K562 (cell line): ENCODE data around the gene CBLC. TPM values are rescaled to one million over a fixed set of nuclear protein-coding genes. Genes with fewer than 3 reads are reported as not detected.

Source experiments
- ARID3A ChIP-seq: IDR thresholded peaks from 2 replicates; pipeline ENCODE4 v1.6.1; 2012; ENCODE audit warnings: low read depth, low read length, improper control_type of control experiment, borderline replicate concordance
- BRCA1 ChIP-seq, 2 experiments: fragments of 450-650 bp in 1 of 2; sonication (generic) in 1 of 2; formaldehyde crosslinking in 1 of 2; IDR thresholded peaks; 2 replicates each; pipeline versions ENCODE4 v1.5.0 to v1.6.1; 2017 to 2020; ENCODE audit warnings: mild to moderate bottlenecking in 1 of 2, missing genetic modification reagents in 1 of 2
- EHMT2 ChIP-seq: fragments of 450-650 bp; IDR thresholded peaks from 2 replicates; pipeline ENCODE4 v1.6.1; 2018; ENCODE audit warnings: antibody characterized with exemption
- EWSR1 ChIP-seq: fragments of 450-650 bp; IDR thresholded peaks from 2 replicates; pipeline ENCODE4 v1.6.1; 2018; ENCODE audit warnings: borderline replicate concordance, mild to moderate bottlenecking, low read depth, moderate library complexity; ENCODE audit not compliant: partially characterized antibody
- HCFC1 ChIP-seq: IDR thresholded peaks from 2 replicates; pipeline ENCODE4 v1.6.1; 2012; ENCODE audit warnings: low read depth, low read length, improper control_type of control experiment
- HEY1 ChIP-seq: fragments of 250-450 bp; sonication (Bioruptor Pico); IDR thresholded peaks from 2 replicates; pipeline ENCODE4 v1.5.0; 2020; ENCODE audit warnings: mild to moderate bottlenecking, moderate library complexity, borderline replicate concordance
- HLTF ChIP-seq: fragments of 450-650 bp; IDR thresholded peaks from 2 replicates; pipeline ENCODE4 v1.6.1; 2016
- KDM1A ChIP-seq, 2 experiments: fragments of 450-650 bp; IDR thresholded peaks; 2 replicates each; pipeline ENCODE4 v1.6.1; 2016; ENCODE audit warnings: mild to moderate bottlenecking in 2 of 2
- MNT ChIP-seq, 2 experiments: fragments of 450-650 bp; conservative IDR thresholded peaks; 2 replicates each; pipeline ENCODE4 v1.6.1; 2017; ENCODE audit warnings: mild to moderate bottlenecking in 2 of 2, moderate library complexity in 2 of 2
- NR2C1 ChIP-seq, 2 experiments: fragments of 450-650 bp; IDR thresholded peaks; 2 replicates each; pipeline ENCODE4 v1.6.1; 2017; ENCODE audit warnings: mild to moderate bottlenecking in 2 of 2, antibody characterized with exemption in 1 of 2, inconsistent platforms in 1 of 2, missing compliant biosample characterization in 1 of 2, missing genetic modification characterization in 1 of 2
- POLR2A ChIP-seq: fragments of 450-650 bp; conservative IDR thresholded peaks from 2 replicates; pipeline ENCODE4 v1.6.1; 2016
- PRMT5 ChIP-seq: sonication (generic); formaldehyde crosslinking; IDR thresholded peaks from 2 replicates; pipeline ENCODE4 v1.5.0; 2020; ENCODE audit warnings: missing genetic modification reagents
- SIX5 ChIP-seq, 2 experiments: IDR thresholded peaks; 2 replicates each; pipeline ENCODE4 v1.6.1; 2011; ENCODE audit warnings: low read length in 2 of 2, borderline replicate concordance in 1 of 2, low read depth in 1 of 2, mild to moderate bottlenecking in 1 of 2, moderate library complexity in 1 of 2; ENCODE audit not compliant: insufficient read depth in 1 of 2
- SMARCB1 ChIP-seq: IDR thresholded peaks from 2 replicates; pipeline ENCODE4 v1.6.1; 2011; ENCODE audit warnings: improper control_type of control experiment, low read depth; ENCODE audit not compliant: insufficient read length
- TAF9B ChIP-seq: fragments of 450-650 bp; IDR thresholded peaks from 2 replicates; pipeline ENCODE4 v1.6.1; 2018; ENCODE audit warnings: mild to moderate bottlenecking; ENCODE audit not compliant: partially characterized antibody
- THAP12 ChIP-seq: fragments of 250-450 bp; sonication (Bioruptor Pico); IDR thresholded peaks from 2 replicates; pipeline ENCODE4 v1.9.0; 2021; ENCODE audit warnings: mild to moderate bottlenecking, inconsistent platforms
- U2AF1 ChIP-seq: fragments of 200-400 bp; formaldehyde crosslinking; optimal IDR thresholded peaks from 2 replicates; pipeline ENCODE3; 2017; ENCODE audit warnings: mild to moderate bottlenecking, low read depth, low read length, moderate library complexity
- ZNF41 ChIP-seq: fragments of 250-450 bp; sonication (Bioruptor Pico); conservative IDR thresholded peaks from 2 replicates; pipeline ENCODE4 v1.4.0; 2020; ENCODE audit warnings: mild to moderate bottlenecking
- ZNF639 ChIP-seq, 2 experiments: fragments of 200-800 bp in 1 of 2; sonication (Bioruptor generic) in 1 of 2; sonication (generic) in 1 of 2; formaldehyde crosslinking in 1 of 2; IDR thresholded peaks in 1 of 2; conservative IDR thresholded peaks in 1 of 2; 2 replicates each; pipeline versions ENCODE4 v1.5.0 to v1.6.1; 2016 to 2020; ENCODE audit warnings: missing compliant biosample characterization in 1 of 2, missing genetic modification characterization in 1 of 2, missing genetic modification reagents in 1 of 2
- polyA plus RNA-seq, 8 experiments: library from polyadenylated mRNA; depleted of rRNA in 4 of 8; stranded (reverse) in 5 of 8; unstranded in 3 of 8; fragments of >200 nt; fragmentation: Nextera tagmentation in 2 of 8; fragmentation: Illumina TruSeq in 1 of 8; extraction: Ambion mirVana in 2 of 8; extraction: Trizol in 1 of 8; gene quantifications; 2 replicates each; pipeline versions ENCODE4 v1.2.1 to v1.2.3, GENCODE V29; 2011 to 2014; ENCODE audit warnings: inconsistent platforms in 1 of 8, missing spikeins in 1 of 8
- total RNA-seq, 7 experiments: library from RNA; depleted of rRNA in 6 of 7; stranded (reverse); fragments of >200 nt in 6 of 7; fragmentation: Illumina TruSeq in 2 of 7; extraction: Trizol in 2 of 7; gene quantifications; 2 replicates each; pipeline versions ENCODE4 v1.2.1 to v1.2.3, GENCODE V29; 2011 to 2021; ENCODE audit warnings: low replicate concordance in 1 of 7

CBLC gene
- total and polyA plus RNA-seq, 9 of the 15 experiments (the other 6 are each of a cell fraction or from before 2014, with no cell fraction given), result 0.09 TPM; not detected in 8

- TF ChIP-seq ZNF639 (CRISPR knock-in tag; conservative IDR thresholded peaks at IDR 0.05 in 1 of 2, IDR thresholded peaks at IDR 0.05 in 1 of 2) (no peak), ZNF41 (CRISPR knock-in tag) (peak; percentile 42; the same call in 1 of the 2 replicates), BRCA1 (IDR thresholded peaks at IDR 0.05) (no peak), BRCA1 (CRISPR knock-in tag; IDR thresholded peaks at IDR 0.05) (no peak), HEY1 (CRISPR knock-in tag) (no peak), POLR2A (peak; percentile 64), ARID3A (no peak), SIX5 (IDR thresholded peaks at IDR 0.05; ENCODE audit: borderline replicate concordance in 1 of 2, insufficient read depth in 1 of 2, low read depth in 1 of 2, low read length in 2 of 2) (no peak), SMARCB1 (no peak), EWSR1 (no peak), NR2C1 (IDR thresholded peaks at IDR 0.05) (0 out of 2 replicates have a peak, but pooled peaks have one; percentile 31), NR2C1 (tag; IDR thresholded peaks at IDR 0.05) (no peak), HCFC1 (no peak), PRMT5 (CRISPR knock-in tag) (no peak), KDM1A (IDR thresholded peaks at IDR 0.05) (no peak), MNT (conservative IDR thresholded peaks at IDR 0.05) (peak; percentile 91 to 93), HLTF (peak; percentile 61; the same call in 1 of the 2 replicates), THAP12 (0 out of 2 replicates have a peak, but pooled peaks have one; percentile 84), U2AF1 (no peak), TAF9B (no peak), EHMT2 (no peak; the same call in 1 of the 2 replicates)
Observed at GRCh38 chr19:44845612-44846454, 68.1 kb downstream of the CBLC start, which contains the start of gene NECTIN2 (continued).
